ENCODE results near the gene GBP7. TPM values are rescaled to one million over a fixed set of nuclear protein-coding genes. Genes with fewer than 3 reads are reported as not detected.

The GBP7 gene
- total and polyA plus RNA-seq, 10 of the 15 experiments (the other 5 are each of a cell fraction or from before 2014, with no cell fraction given): not detected

GRCh38 chr1:89167590-89168230 lies 8.1 kb downstream of the GBP7 start:
- WGBS (ENCODE audit: insufficient coverage, insufficient replicate concordance, low lambda C conversion rate, missing lambda C conversion rate): 32% methylated on average over 2 of the region's 2 CpGs
- no TSS peak for BruUV-seq (replicated peaks)
- in situ Hi-C loops (cut with MboI) (no loop called here), intact Hi-C loops (cut with micrococcal nuclease; ENCODE audit: unreplicated experiment) (no loop called here)
- Histone ChIP-seq H3K27ac (ENCODE audit: control insufficient read depth, insufficient read depth) (no peak overlapping the region), H3K4me1 (ENCODE audit: control insufficient read depth, insufficient read depth, low read length) (no peaks in the 10 kb centered on the region), H3K27me3 (replicated peaks in 1 of 2; ENCODE audit: control insufficient read depth in 2 of 2, insufficient read depth in 2 of 2, low read length in 1 of 2) (no peaks in the 10 kb centered on the region), H3K36me3 (ENCODE audit: control insufficient read depth in 2 of 2, insufficient read depth in 2 of 2, low read length in 1 of 2) (no peaks in the 10 kb centered on the region), H2AFZ (ENCODE audit: control insufficient read depth, low read depth, low read length) (no peak overlapping the region), H3K4me2 (ENCODE audit: control insufficient read depth, insufficient read depth) (no peak overlapping the region), H3K9me3 (replicated peaks; ENCODE audit: control insufficient read depth, insufficient read depth, low read length) (no peaks in the 10 kb centered on the region), H3K9ac (ENCODE audit: control insufficient read depth, insufficient read depth, low read length) (no peak overlapping the region), H3K4me3 (no peak overlapping the region), H3K79me2 (ENCODE audit: control insufficient read depth, insufficient read depth, low read length) (no peaks in the 10 kb centered on the region), H4K20me1 (ENCODE audit: control insufficient read depth, insufficient read depth) (no peaks in the 10 kb centered on the region)
- SMC1A ChIA-PET (ENCODE audit: uncharacterized antibody, unreplicated experiment): no interaction called here
- RAD21 ChIA-PET (ENCODE audit: unreplicated experiment): no interaction called here
- POLR2A ChIA-PET: no interaction called here
- FAIRE-seq: no peak
- CTCF ChIA-PET: no interaction called here
- ATAC-seq: no peak
- DNase-seq (ENCODE audit: low read depth, low spot score): no peak
- TF ChIP-seq CHD1 (IDR thresholded peaks at IDR 0.05; ENCODE audit: low read depth, low read length): no peak
- TF ChIP-seq PAX5 (IDR thresholded peaks at IDR 0.05; ENCODE audit: borderline replicate concordance, low read depth, low read length): no peak
- no peak for TF ChIP-seq NKRF (conservative IDR thresholded peaks at IDR 0.05)
- TF ChIP-seq BHLHE40 (IDR thresholded peaks at IDR 0.05; ENCODE audit: borderline replicate concordance in 1 of 2, low read depth in 2 of 2, low read length in 1 of 2): no peak
- no peak for TF ChIP-seq E2F8 (IDR thresholded peaks at IDR 0.05; ENCODE audit: low read depth, partially characterized antibody)
- TF ChIP-seq BRCA1 (IDR thresholded peaks at IDR 0.05; ENCODE audit: low read depth, low read length): no peak
- no peak for TF ChIP-seq PBX3 (IDR thresholded peaks at IDR 0.05; ENCODE audit: insufficient replicate concordance, low read depth, low read length)
- TF ChIP-seq BCL11A (IDR thresholded peaks at IDR 0.05; ENCODE audit: low read depth, low read length): no peak
- no peak for TF ChIP-seq SREBF2 (IDR thresholded peaks at IDR 0.05; ENCODE audit: low read length)
- no peak for TF ChIP-seq SKIL (IDR thresholded peaks at IDR 0.05; ENCODE audit: low read depth, poor library complexity, severe bottlenecking)
- TF ChIP-seq MEF2B (IDR thresholded peaks at IDR 0.05; ENCODE audit: partially characterized antibody, poor library complexity, severe bottlenecking): no peak
- no peak for TF ChIP-seq E2F4 (IDR thresholded peaks at IDR 0.05; ENCODE audit: low read depth, low read length)
- TF ChIP-seq HDAC2 (IDR thresholded peaks at IDR 0.05): no peak
- no peak for TF ChIP-seq YBX1 (IDR thresholded peaks at IDR 0.05)
- no peak for TF ChIP-seq ZNF207 (IDR thresholded peaks at IDR 0.05; ENCODE audit: borderline replicate concordance)

Measured in GM12878 (cell line).